SU-DHL-6 (cell line): ENCODE measurements around the gene TMEM252.
A peak's percentile ranks its signal among the peaks of the same experiment; 100 is the strongest.

Source experiments
- H2AFZ ChIP-seq: fragments of 200-600 bp; sonication (generic); 2 replicates; pipeline ENCODE4 v1.6.1; 2014; ENCODE audit warnings: low read depth, mild to moderate bottlenecking, moderate library complexity, mixed read lengths, antibody characterized with exemption, low read length; ENCODE audit not compliant: severe bottlenecking
- H3F3A ChIP-seq: fragments of 200-600 bp; shearing (Covaris generic); 2 replicates; pipeline ENCODE4 v1.6.0; 2016; ENCODE audit warnings: antibody characterized with exemption, mild to moderate bottlenecking; ENCODE audit not compliant: insufficient read depth
- H3K27ac ChIP-seq: fragments of 200-600 bp; sonication (generic); 2 replicates; pipeline ENCODE4 v1.5.1; 2016; ENCODE audit warnings: low read depth, mild to moderate bottlenecking, low read length, moderate library complexity, mixed read lengths
- H3K27me3 ChIP-seq: fragments of 200-600 bp; sonication (generic), shearing (Covaris generic); 2 replicates; pipeline ENCODE4 v1.6.0; 2014; ENCODE audit warnings: mild to moderate bottlenecking, low read length
- H3K36me3 ChIP-seq: fragments of 200-600 bp; sonication (generic); 2 replicates; pipeline ENCODE4 v1.6.1; 2014; ENCODE audit warnings: mild to moderate bottlenecking, low read length, mixed read lengths
- H3K4me2 ChIP-seq: fragments of 300-600, 200-600 bp; shearing (Covaris generic), sonication (generic); 2 replicates; pipeline ENCODE4 v1.6.0; 2014; ENCODE audit warnings: low read length, low read depth, mild to moderate bottlenecking; ENCODE audit not compliant: poor library complexity, severe bottlenecking
- H3K4me3 ChIP-seq: fragments of 200-600 bp; sonication (generic); 2 replicates; pipeline ENCODE4 v1.5.1; 2014; ENCODE audit warnings: antibody characterized with exemption, low read length, mild to moderate bottlenecking, mixed read lengths; ENCODE audit not compliant: insufficient read depth, poor library complexity, severe bottlenecking
- H3K79me2 ChIP-seq: fragments of 200-600 bp; sonication (generic); 2 replicates; pipeline ENCODE4 v1.6.1; 2014; ENCODE audit warnings: mild to moderate bottlenecking, low read length, moderate library complexity; ENCODE audit not compliant: insufficient read depth
- H3K9ac ChIP-seq: fragments of 200-600 bp; sonication (generic); 2 replicates; pipeline ENCODE4 v1.7.0; 2014; ENCODE audit warnings: mild to moderate bottlenecking, low read length
- H3K9me2 ChIP-seq: fragments of 200-600 bp; sonication (generic); replicated peaks from 2 replicates; pipeline ENCODE4 v1.6.1; 2014; ENCODE audit warnings: low read length; ENCODE audit not compliant: insufficient read depth
- H3K9me3 ChIP-seq: fragments of 200-600 bp; sonication (generic); 2 replicates; pipeline ENCODE4 v1.6.1; 2014; ENCODE audit warnings: low read length, mixed read lengths; ENCODE audit not compliant: insufficient read depth
- H4K20me1 ChIP-seq: fragments of 200-600 bp; sonication (generic); 2 replicates; pipeline ENCODE4 v1.6.1; 2014; ENCODE audit warnings: low read depth, mild to moderate bottlenecking, antibody characterized with exemption, low read length, moderate library complexity, mixed read lengths
- CTCF ChIP-seq: fragments of 200-600 bp; sonication (generic); IDR thresholded peaks from one replicate; pipeline ENCODE4 v1.5.1; 2017; ENCODE audit warnings: antibody characterized with exemption, mild to moderate bottlenecking, low read length, moderate library complexity; ENCODE audit not compliant: insufficient read depth, poor library complexity, severe bottlenecking
- EZH2phosphoT487 ChIP-seq: fragments of 200-600 bp; sonication (generic), shearing (Covaris generic); conservative IDR thresholded peaks from 2 replicates; pipeline ENCODE4 v1.6.1; 2018; ENCODE audit warnings: mild to moderate bottlenecking, antibody characterized with exemption, low read length, moderate library complexity, mixed read lengths

Gene TMEM252

GRCh38 chr9:68507130-68507805 lies 33.4 kb downstream of the TMEM252 start:
- Histone ChIP-seq H3K4me3 (no peak overlapping the region), H3K9me2 (no peaks in the 10 kb centered on the region), H3K27ac (no peak overlapping the region), H3K9ac (no peak overlapping the region), H3K79me2 (no peaks in the 10 kb centered on the region), H3K4me2 (no peak overlapping the region), H2AFZ (no peak overlapping the region), H4K20me1 (no peaks in the 10 kb centered on the region), H3K36me3 (no peaks in the 10 kb centered on the region), H3F3A (no peaks in the 10 kb centered on the region), H3K27me3 (no peaks in the 10 kb centered on the region), H3K9me3 (no peaks in the 10 kb centered on the region)
- TF ChIP-seq EZH2phosphoT487: no peak
- peak; percentile 42 for TF ChIP-seq CTCF

- H3K4me2 ChIP-seq: no peak overlapping the region
- no peaks in the 10 kb centered on the region for H3K9me2 ChIP-seq
- no peak overlapping the region for H2AFZ ChIP-seq
- no peaks in the 10 kb centered on the region for H3K79me2 ChIP-seq
- no peaks in the 10 kb centered on the region for H3K9me3 ChIP-seq
- H3K27ac ChIP-seq: no peak overlapping the region
- H3K27me3 ChIP-seq: no peaks in the 10 kb centered on the region
- H3K4me3 ChIP-seq: no peak overlapping the region
- H4K20me1 ChIP-seq: no peaks in the 10 kb centered on the region
- H3K36me3 ChIP-seq: no peaks in the 10 kb centered on the region
- TF ChIP-seq EZH2phosphoT487 (no peak), CTCF (no peak)
- no peak overlapping the region for H3K9ac ChIP-seq
- no peaks in the 10 kb centered on the region for H3F3A ChIP-seq
Observed at GRCh38 chr9:68506551-68506950, 34.1 kb downstream of the TMEM252 start.

- H3K4me2 ChIP-seq: no peak overlapping the region
- H3K36me3 ChIP-seq: no peaks in the 10 kb centered on the region
- H3F3A ChIP-seq: no peaks in the 10 kb centered on the region
- H4K20me1 ChIP-seq: no peaks in the 10 kb centered on the region
- no peaks in the 10 kb centered on the region for H3K27me3 ChIP-seq
- no peak overlapping the region for H3K4me3 ChIP-seq
- H3K9me2 ChIP-seq: no peaks in the 10 kb centered on the region
- no peak overlapping the region for H3K27ac ChIP-seq
- H3K79me2 ChIP-seq: no peaks in the 10 kb centered on the region
- H3K9ac ChIP-seq: no peak overlapping the region
- no peaks in the 10 kb centered on the region for H3K9me3 ChIP-seq
- H2AFZ ChIP-seq: no peak overlapping the region
- TF ChIP-seq EZH2phosphoT487 (no peak), CTCF (no peak)
Observed at GRCh38 chr9:68505681-68506409, 34.8 kb downstream of the TMEM252 start.
